ENCODE results near the gene NDUFS2.

DNA sequence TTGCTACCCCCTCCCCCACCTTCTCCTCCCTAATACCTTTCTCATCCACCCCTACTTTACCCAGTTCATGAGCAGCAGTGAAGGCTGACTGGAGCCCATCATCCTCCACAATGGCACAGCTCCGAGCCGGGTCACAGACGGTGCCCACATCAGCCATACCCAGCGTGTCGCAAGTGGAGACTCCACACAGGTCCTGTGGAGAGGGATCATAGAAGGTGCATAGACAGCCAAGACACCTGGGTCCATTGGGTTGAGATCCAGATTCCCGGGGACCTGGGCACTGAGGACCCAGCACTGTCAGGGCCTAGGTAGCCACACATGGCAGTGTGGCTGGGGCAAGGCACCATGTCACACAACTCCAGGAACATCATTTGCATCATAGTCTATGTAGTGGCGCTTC, 6.1 kb upstream of the NDUFS2 start:
- TF ChIP-seq, protein P1, sequence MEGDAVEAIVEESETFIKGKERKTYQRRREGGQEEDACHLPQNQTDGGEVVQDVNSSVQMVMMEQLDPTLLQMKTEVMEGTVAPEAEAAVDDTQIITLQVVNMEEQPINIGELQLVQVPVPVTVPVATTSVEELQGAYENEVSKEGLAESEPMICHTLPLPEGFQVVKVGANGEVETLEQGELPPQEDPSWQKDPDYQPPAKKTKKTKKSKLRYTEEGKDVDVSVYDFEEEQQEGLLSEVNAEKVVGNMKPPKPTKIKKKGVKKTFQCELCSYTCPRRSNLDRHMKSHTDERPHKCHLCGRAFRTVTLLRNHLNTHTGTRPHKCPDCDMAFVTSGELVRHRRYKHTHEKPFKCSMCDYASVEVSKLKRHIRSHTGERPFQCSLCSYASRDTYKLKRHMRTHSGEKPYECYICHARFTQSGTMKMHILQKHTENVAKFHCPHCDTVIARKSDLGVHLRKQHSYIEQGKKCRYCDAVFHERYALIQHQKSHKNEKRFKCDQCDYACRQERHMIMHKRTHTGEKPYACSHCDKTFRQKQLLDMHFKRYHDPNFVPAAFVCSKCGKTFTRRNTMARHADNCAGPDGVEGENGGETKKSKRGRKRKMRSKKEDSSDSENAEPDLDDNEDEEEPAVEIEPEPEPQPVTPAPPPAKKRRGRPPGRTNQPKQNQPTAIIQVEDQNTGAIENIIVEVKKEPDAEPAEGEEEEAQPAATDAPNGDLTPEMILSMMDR (IDR thresholded peaks at IDR 0.05) = no peak
- no peak for TF ChIP-seq EZH2 (IDR thresholded peaks at IDR 0.05; ENCODE audit: borderline replicate concordance, insufficient read depth, low read depth, low read length, poor library complexity, severe bottlenecking)

Data from B cell (primary cell).